ENCODE results near the gene EYS.

EYS gene

GRCh38 chr6:65259059-65259458 is 448.0 kb downstream of the EYS start:
- no peak for DNase-seq (ENCODE audit: low read depth, low spot score)
- no peak overlapping the region for H3K27ac ChIP-seq

GRCh38 chr6:65253041-65253440 is 454.0 kb downstream of the EYS start:
- no peak for DNase-seq (ENCODE audit: low read depth, low spot score)
- no peak overlapping the region for H3K27ac ChIP-seq

- no peak for DNase-seq (ENCODE audit: low read depth, low spot score)
- no peak overlapping the region for H3K27ac ChIP-seq
Observed at GRCh38 chr6:65248101-65248610, 458.9 kb downstream of the EYS start.

GRCh38 chr6:65231616-65232015 is 475.4 kb downstream of the EYS start:
- DNase-seq (ENCODE audit: low read depth, low spot score) = no peak
- H3K27ac ChIP-seq = no peak overlapping the region

GRCh38 chr6:65229825-65230224 is 477.2 kb downstream of the EYS start:
- DNase-seq (ENCODE audit: low read depth, low spot score) = no peak
- H3K27ac ChIP-seq = no peak overlapping the region

- DNase-seq (ENCODE audit: low read depth, low spot score) = no peak
- H3K27ac ChIP-seq = no peak overlapping the region
Observed at GRCh38 chr6:65221153-65221552, 485.9 kb downstream of the EYS start.

- no peak for DNase-seq (ENCODE audit: low read depth, low spot score)
- no peak overlapping the region for H3K27ac ChIP-seq
Observed at GRCh38 chr6:65202738-65203137, 504.3 kb downstream of the EYS start.

GRCh38 chr6:65199683-65200082 is 507.3 kb downstream of the EYS start:
- H3K27ac ChIP-seq = no peak overlapping the region
- no peak for DNase-seq (ENCODE audit: low read depth, low spot score)

GRCh38 chr6:65199121-65199520 is 507.9 kb downstream of the EYS start:
- no peak for DNase-seq (ENCODE audit: low read depth, low spot score)
- no peak overlapping the region for H3K27ac ChIP-seq

- no peak for DNase-seq (ENCODE audit: low read depth, low spot score)
- no peak overlapping the region for H3K27ac ChIP-seq
Observed at GRCh38 chr6:65191471-65191870, 515.6 kb downstream of the EYS start.

GRCh38 chr6:65189236-65189881 is 517.7 kb downstream of the EYS start:
- H3K27ac ChIP-seq = no peak overlapping the region
- DNase-seq (ENCODE audit: low read depth, low spot score) = no peak

- H3K27ac ChIP-seq = no peak overlapping the region
- DNase-seq (ENCODE audit: low read depth, low spot score) = no peak
Observed at GRCh38 chr6:65186826-65187225, 520.2 kb downstream of the EYS start.

GRCh38 chr6:65182681-65183080 is 524.3 kb downstream of the EYS start:
- H3K27ac ChIP-seq = no peak overlapping the region
- no peak for DNase-seq (ENCODE audit: low read depth, low spot score)

GRCh38 chr6:65170273-65170672 is 536.8 kb downstream of the EYS start:
- no peak overlapping the region for H3K27ac ChIP-seq
- DNase-seq (ENCODE audit: low read depth, low spot score) = no peak

- no peak overlapping the region for H3K27ac ChIP-seq
- DNase-seq (ENCODE audit: low read depth, low spot score) = no peak
Observed at GRCh38 chr6:65161661-65162060, 545.4 kb downstream of the EYS start.

GRCh38 chr6:65157025-65157424 is 550.0 kb downstream of the EYS start:
- no peak for DNase-seq (ENCODE audit: low read depth, low spot score)
- H3K27ac ChIP-seq = no peak overlapping the region

- no peak overlapping the region for H3K27ac ChIP-seq
- no peak for DNase-seq (ENCODE audit: low read depth, low spot score)
Observed at GRCh38 chr6:65155083-65155482, 551.9 kb downstream of the EYS start.

- no peak for DNase-seq (ENCODE audit: low read depth, low spot score)
- no peak overlapping the region for H3K27ac ChIP-seq
Observed at GRCh38 chr6:65149841-65150240, 557.2 kb downstream of the EYS start.

GRCh38 chr6:65148839-65149238 is 558.2 kb downstream of the EYS start:
- no peak for DNase-seq (ENCODE audit: low read depth, low spot score)
- H3K27ac ChIP-seq = no peak overlapping the region

- H3K27ac ChIP-seq = no peak overlapping the region
- DNase-seq (ENCODE audit: low read depth, low spot score) = no peak
Observed at GRCh38 chr6:65135567-65135966, 571.5 kb downstream of the EYS start.

- no peak overlapping the region for H3K27ac ChIP-seq
- DNase-seq (ENCODE audit: low read depth, low spot score) = no peak
Observed at GRCh38 chr6:65126667-65127066, 580.4 kb downstream of the EYS start.

GRCh38 chr6:65123521-65123920 is 583.5 kb downstream of the EYS start:
- no peak for DNase-seq (ENCODE audit: low read depth, low spot score)

More at GRCh38 chr6:65123521-65123920, 583.5 kb downstream of the EYS start:
- H3K27ac ChIP-seq = no peak overlapping the region

Measured in epithelial cell of prostate (primary cell).